ENCODE results near the gene CORO2B.

CORO2B gene

DNA sequence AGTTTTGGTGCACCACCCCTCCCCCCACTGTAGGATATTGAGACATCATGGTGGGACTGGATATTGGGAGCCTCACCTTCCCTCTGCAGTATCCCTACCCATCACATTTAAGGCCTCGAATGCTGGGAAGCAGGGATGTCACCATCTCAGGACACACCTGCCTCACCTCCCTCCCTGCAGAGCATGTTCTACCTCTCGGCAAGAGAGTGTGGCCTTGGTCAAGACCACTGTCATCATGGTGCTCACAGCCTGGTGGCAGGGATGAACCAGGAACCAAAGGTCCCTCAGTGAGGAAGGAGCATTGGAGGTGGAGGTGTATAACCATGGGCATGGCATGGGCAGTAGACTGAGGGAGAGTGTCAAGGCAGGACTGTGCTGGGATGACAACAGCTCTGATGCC is 104.8 kb downstream of the CORO2B start:
- Histone ChIP-seq H3K36me3 (no peaks in the 10 kb centered on the region), H3K27me3 (no peaks in the 10 kb centered on the region), H3K27ac (no peak overlapping the region), H3K4me3 (ENCODE audit: low read depth in 1 of 2, low read length in 1 of 2) (no peak overlapping the region), H3K9me3 (no peaks in the 10 kb centered on the region), H3K4me1 (ENCODE audit: control insufficient read depth in 1 of 2, insufficient read depth in 1 of 2, low read depth in 1 of 2, low read length in 1 of 2) (peaks cover 22 to 23% of the 10 kb centered on the region in 2 experiments)
- TF ChIP-seq, protein P1, sequence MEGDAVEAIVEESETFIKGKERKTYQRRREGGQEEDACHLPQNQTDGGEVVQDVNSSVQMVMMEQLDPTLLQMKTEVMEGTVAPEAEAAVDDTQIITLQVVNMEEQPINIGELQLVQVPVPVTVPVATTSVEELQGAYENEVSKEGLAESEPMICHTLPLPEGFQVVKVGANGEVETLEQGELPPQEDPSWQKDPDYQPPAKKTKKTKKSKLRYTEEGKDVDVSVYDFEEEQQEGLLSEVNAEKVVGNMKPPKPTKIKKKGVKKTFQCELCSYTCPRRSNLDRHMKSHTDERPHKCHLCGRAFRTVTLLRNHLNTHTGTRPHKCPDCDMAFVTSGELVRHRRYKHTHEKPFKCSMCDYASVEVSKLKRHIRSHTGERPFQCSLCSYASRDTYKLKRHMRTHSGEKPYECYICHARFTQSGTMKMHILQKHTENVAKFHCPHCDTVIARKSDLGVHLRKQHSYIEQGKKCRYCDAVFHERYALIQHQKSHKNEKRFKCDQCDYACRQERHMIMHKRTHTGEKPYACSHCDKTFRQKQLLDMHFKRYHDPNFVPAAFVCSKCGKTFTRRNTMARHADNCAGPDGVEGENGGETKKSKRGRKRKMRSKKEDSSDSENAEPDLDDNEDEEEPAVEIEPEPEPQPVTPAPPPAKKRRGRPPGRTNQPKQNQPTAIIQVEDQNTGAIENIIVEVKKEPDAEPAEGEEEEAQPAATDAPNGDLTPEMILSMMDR (IDR thresholded peaks at IDR 0.05): no peak

DNA sequence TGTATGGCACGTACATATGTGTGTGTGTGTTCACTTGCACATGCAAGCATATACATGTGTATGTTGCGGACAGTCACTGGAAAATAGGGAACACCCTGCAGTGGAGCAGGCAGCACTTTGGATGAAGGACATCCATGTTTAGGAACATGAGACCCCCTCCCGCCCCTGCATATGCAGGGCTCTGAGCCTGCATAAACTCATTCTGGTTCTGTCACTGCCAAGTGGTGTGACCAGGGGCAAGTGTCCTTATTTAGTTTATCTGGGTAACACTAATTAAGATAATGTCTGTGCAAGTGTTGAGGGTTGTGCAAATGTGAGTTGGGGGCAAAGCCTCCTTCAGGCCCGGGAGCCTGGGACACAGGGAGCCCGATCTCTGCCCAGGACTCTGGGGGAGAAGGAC is 105.7 kb downstream of the CORO2B start:
- Histone ChIP-seq H3K27ac (no peak overlapping the region), H3K36me3 (no peaks in the 10 kb centered on the region), H3K9me3 (no peaks in the 10 kb centered on the region), H3K4me3 (ENCODE audit: low read depth in 1 of 2, low read length in 1 of 2) (no peak overlapping the region), H3K4me1 (ENCODE audit: control insufficient read depth in 1 of 2, insufficient read depth in 1 of 2, low read depth in 1 of 2, low read length in 1 of 2) (peaks cover 13 to 14% of the 10 kb centered on the region in 2 experiments), H3K27me3 (no peaks in the 10 kb centered on the region)
- TF ChIP-seq, protein P1 (IDR thresholded peaks at IDR 0.05): no peak

DNA sequence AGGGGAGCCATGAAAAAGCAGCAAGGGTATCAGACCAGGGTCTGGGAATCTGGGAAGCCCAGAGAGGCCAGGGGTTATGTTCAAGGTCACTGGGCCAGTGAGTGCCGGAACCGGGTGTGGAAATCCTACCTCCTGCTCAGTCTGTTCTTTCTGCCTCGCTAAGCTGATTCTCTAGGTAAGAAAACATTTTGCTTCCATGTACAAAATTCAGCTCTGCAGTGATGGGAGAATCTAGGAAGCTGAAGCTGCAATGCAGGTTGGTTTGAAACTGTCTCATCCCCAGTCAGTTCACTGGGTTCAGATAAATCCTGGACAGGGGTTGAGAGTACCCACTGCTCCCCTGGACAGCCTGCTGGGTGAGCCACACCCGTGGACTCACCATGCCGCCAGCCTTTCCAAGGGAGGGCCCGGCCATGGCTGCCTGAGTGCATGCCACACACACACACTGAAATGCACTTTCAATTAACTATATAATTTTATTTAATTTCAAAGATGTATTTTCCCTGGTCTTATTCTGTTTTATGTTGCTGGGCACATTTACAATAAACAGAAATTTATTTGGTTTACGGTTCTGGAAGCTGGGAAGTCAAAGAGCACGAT is 108.4 kb downstream of the CORO2B start:
- Histone ChIP-seq H3K36me3 (no peaks in the 10 kb centered on the region), H3K9me3 (no peaks in the 10 kb centered on the region), H3K4me3 (ENCODE audit: low read depth in 1 of 2, low read length in 1 of 2) (no peak overlapping the region), H3K27ac (no peak overlapping the region), H3K4me1 (ENCODE audit: control insufficient read depth in 1 of 2, insufficient read depth in 1 of 2, low read depth in 1 of 2, low read length in 1 of 2) (peaks cover 6 to 10% of the 10 kb centered on the region in 2 experiments), H3K27me3 (no peaks in the 10 kb centered on the region)
- TF ChIP-seq, protein P1 (IDR thresholded peaks at IDR 0.05): no peak

DNA sequence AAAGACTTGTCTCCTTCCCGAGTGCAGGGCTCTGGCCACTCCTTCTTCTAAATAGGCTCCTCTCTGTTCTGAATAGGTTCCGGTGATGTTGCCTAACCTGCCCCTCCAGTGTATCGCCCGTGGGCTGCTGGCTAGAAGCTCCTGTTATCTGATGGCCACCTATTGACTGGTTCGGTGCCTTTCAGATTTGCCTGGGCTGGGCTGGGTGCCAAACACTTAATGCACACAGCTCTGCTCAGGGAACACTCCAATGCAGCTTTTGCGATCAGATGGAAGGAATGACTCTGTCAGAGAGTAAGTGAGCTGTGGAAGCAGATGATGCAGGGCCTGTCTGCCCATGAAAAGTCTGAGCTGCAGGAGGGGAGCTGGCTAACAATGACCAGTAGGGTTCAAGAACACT is 112.9 kb downstream of the CORO2B start:
- Histone ChIP-seq H3K9me3 (no peaks in the 10 kb centered on the region), H3K27me3 (no peaks in the 10 kb centered on the region), H3K4me1 (ENCODE audit: control insufficient read depth in 1 of 2, insufficient read depth in 1 of 2, low read depth in 1 of 2, low read length in 1 of 2) (peaks cover 13% of the 10 kb centered on the region in 2 experiments), H3K4me3 (ENCODE audit: low read depth in 1 of 2, low read length in 1 of 2) (no peak overlapping the region), H3K27ac (no peak overlapping the region), H3K36me3 (no peaks in the 10 kb centered on the region)
- TF ChIP-seq, protein P1 (IDR thresholded peaks at IDR 0.05): no peak

DNA sequence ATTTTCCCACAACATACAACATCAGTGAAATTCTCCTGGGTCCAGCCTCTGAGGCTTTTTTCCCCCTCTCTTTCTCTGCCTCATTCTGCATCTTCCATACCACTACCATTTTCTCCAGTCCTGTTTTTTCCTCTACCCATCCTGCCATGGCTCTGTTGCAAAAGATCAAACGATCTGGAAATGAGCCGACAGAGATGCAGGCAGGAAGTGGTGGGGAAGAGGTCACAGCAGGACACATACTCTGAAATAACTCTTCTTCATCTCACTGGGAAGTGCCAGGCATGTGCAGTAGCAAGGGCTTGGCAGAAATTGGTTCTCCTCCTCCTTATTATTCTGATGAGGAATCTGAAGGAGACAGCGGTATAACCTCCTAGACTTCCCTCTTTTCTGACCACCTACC is 114.3 kb downstream of the CORO2B start:
- Histone ChIP-seq H3K9me3 (no peaks in the 10 kb centered on the region), H3K4me3 (ENCODE audit: low read depth in 1 of 2, low read length in 1 of 2) (no peak overlapping the region), H3K4me1 (ENCODE audit: control insufficient read depth in 1 of 2, insufficient read depth in 1 of 2, low read depth in 1 of 2, low read length in 1 of 2) (peaks cover 7 to 9% of the 10 kb centered on the region in 2 experiments), H3K27ac (no peak overlapping the region), H3K27me3 (no peaks in the 10 kb centered on the region), H3K36me3 (no peaks in the 10 kb centered on the region)
- TF ChIP-seq, protein P1 (IDR thresholded peaks at IDR 0.05): no peak
